Kidney epithelial cell (primary cell): ENCODE measurements around the gene GSTA2. TPM values are rescaled to one million over a fixed set of nuclear protein-coding genes. Genes with fewer than 3 reads are reported as not detected.

ENCODE experiments used
- DNase-seq: peaks from one replicate; pipeline ENCODE4 v3.0.0-alpha.2; 2010; ENCODE audit warnings: low read depth
- H3K27me3 ChIP-seq: 2 replicates; pipeline ENCODE4 v1.6.0; 2011; ENCODE audit warnings: low read length; ENCODE audit not compliant: control insufficient read depth, insufficient read depth
- H3K36me3 ChIP-seq: 2 replicates; pipeline ENCODE4 v1.5.1; 2011; ENCODE audit warnings: low read length; ENCODE audit not compliant: control insufficient read depth, insufficient read depth
- H3K4me3 ChIP-seq: 2 replicates; pipeline ENCODE4 v1.5.1; 2011; ENCODE audit warnings: low read depth, mild to moderate bottlenecking, control low read depth, low read length
- total RNA-seq: library from RNA; depleted of rRNA; stranded (reverse); fragments of >200 nt; gene quantifications from 2 replicates; pipeline ENCODE4 v1.2.3, GENCODE V29; 2015
- TF ChIP-seq, protein P1 (sequence below): IDR thresholded peaks from 2 replicates; pipeline ENCODE4 v1.5.1; 2011; ENCODE audit warnings: mild to moderate bottlenecking, moderate library complexity, low read length, control low read depth, inconsistent platforms; ENCODE audit not compliant: insufficient read depth, poor library complexity, severe bottlenecking

The GSTA2 gene
- total RNA-seq, 1 donor from 2014 or later = not detected

GRCh38 chr6:52741872-52742271, 21.4 kb downstream of the GSTA2 start:
- Histone ChIP-seq H3K36me3 (no peaks in the 10 kb centered on the region), H3K4me3 (no peak overlapping the region), H3K27me3 (no peaks in the 10 kb centered on the region)
- TF ChIP-seq, protein P1, sequence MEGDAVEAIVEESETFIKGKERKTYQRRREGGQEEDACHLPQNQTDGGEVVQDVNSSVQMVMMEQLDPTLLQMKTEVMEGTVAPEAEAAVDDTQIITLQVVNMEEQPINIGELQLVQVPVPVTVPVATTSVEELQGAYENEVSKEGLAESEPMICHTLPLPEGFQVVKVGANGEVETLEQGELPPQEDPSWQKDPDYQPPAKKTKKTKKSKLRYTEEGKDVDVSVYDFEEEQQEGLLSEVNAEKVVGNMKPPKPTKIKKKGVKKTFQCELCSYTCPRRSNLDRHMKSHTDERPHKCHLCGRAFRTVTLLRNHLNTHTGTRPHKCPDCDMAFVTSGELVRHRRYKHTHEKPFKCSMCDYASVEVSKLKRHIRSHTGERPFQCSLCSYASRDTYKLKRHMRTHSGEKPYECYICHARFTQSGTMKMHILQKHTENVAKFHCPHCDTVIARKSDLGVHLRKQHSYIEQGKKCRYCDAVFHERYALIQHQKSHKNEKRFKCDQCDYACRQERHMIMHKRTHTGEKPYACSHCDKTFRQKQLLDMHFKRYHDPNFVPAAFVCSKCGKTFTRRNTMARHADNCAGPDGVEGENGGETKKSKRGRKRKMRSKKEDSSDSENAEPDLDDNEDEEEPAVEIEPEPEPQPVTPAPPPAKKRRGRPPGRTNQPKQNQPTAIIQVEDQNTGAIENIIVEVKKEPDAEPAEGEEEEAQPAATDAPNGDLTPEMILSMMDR = no peak
- DNase-seq = no peak

DNA sequence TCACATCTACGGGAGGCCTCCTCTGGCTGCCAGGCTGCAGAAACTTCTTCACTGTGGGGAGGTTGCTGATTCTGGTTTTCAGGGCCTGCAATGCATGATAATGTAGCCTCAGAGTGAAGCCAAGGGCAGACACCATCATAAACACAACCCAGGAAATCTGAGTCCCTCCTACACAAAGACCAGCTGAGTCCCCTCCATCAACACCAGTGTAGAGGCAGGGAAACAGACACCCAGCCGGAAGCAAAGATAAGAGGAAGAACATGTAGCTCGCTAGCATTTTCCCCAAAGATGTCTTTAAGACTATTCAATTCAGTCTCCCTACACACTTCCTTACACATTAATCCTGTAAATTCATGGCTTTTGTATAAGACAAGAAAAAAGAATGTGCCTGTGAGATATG, 23.6 kb downstream of the GSTA2 start:
- TF ChIP-seq, protein P1 = no peak
- Histone ChIP-seq H3K4me3 (no peak overlapping the region), H3K27me3 (no peaks in the 10 kb centered on the region), H3K36me3 (no peaks in the 10 kb centered on the region)
- DNase-seq = no peak

DNA sequence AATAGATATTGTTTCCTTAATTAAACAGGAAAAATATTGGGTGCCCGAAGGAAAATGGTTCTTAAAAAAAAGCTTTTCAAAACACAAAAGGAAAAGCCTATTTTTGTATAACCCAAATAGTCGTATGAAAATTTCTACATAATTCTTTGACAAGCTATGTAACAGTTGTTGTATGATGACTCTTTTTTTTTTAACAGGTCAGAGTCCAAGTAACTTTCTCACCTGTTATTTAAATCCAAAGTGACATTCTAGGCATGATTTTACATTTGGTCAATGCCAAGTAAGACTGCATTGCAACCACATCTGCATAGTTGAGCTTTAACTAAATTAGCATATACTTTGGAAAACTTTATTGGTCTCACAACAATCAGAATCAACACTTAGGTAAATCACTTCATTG, 24.1 kb downstream of the GSTA2 start:
- TF ChIP-seq, protein P1 = no peak
- Histone ChIP-seq H3K36me3 (no peaks in the 10 kb centered on the region), H3K4me3 (no peak overlapping the region), H3K27me3 (no peaks in the 10 kb centered on the region)
- no peak for DNase-seq

GRCh38 chr6:52736145-52736544, 27.1 kb downstream of the GSTA2 start:
- no peak for DNase-seq
- H3K27me3 ChIP-seq = no peaks in the 10 kb centered on the region
- H3K4me3 ChIP-seq = no peak overlapping the region
- TF ChIP-seq, protein P1 = no peak
- H3K36me3 ChIP-seq = no peaks in the 10 kb centered on the region

GRCh38 chr6:52735071-52735470, 28.2 kb downstream of the GSTA2 start:
- H3K27me3 ChIP-seq = no peaks in the 10 kb centered on the region
- TF ChIP-seq, protein P1 = no peak
- DNase-seq = no peak

GRCh38 chr6:52734072-52734471, 29.2 kb downstream of the GSTA2 start:
- no peak overlapping the region for H3K4me3 ChIP-seq
- no peak for DNase-seq
- H3K36me3 ChIP-seq = no peaks in the 10 kb centered on the region
- no peaks in the 10 kb centered on the region for H3K27me3 ChIP-seq
- TF ChIP-seq, protein P1 = no peak

More at GRCh38 chr6:52735071-52735470, 28.2 kb downstream of the GSTA2 start:
- no peak overlapping the region for H3K4me3 ChIP-seq
- H3K36me3 ChIP-seq = no peaks in the 10 kb centered on the region
